ENCODE measurements around the gene CERS4. TPM values are rescaled to one million over a fixed set of nuclear protein-coding genes. Genes with fewer than 3 reads are reported as not detected.
"Not testable (repeated sequence)": the region's sequence is repeated elsewhere in the genome, so short reads cannot be mapped to it uniquely, and the experiment has no call there.

CERS4 gene
- 10 to 100 TPM; 23.2 to 28.8 TPM for total RNA-seq
- long read RNA-seq, donor 1, partial matches to known transcripts: 3 of 12 reads
- long read RNA-seq, donor 1, other reads (novel, unspliced or antisense): 7 of 12 reads
- long read RNA-seq, donor 2, transcript CERS4-209 (11 exons, 1,637 nt): minor isoform, 7 of 48 reads
- long read RNA-seq, donor 2, transcript CERS4-201 (12 exons, 1,797 nt): major isoform, 15 of 48 reads
- long read RNA-seq, donor 2, partial matches to known transcripts: 4 of 48 reads
- long read RNA-seq, donor 2, other reads (novel, unspliced or antisense): 22 of 48 reads

DNA sequence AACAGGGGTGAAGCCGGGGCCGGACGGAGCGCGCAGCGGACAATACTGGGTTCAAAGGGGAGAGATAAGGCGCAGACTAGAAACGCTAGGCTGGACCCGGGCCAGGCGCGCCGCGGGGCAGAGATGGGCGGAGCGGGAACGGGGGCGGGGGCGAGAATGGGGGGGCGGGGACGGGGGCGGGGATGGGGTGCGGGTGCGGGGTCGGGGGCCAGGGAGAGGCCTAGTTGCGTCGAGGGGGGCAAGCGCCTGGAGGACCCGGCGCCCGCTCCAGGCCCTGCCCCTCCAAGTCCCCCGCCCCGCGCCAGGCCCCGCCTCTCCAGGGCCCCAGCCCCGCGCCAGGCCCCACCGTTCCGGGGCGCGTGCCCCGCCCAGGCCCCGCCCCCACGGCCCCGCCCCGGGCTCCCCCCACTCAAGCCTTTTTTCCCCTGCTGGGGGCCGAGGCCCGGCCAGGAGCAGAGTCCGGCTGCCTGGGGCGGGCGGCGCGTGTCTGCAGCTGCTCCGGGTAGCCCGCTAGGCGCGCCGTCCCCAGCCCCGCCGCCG is at the start of gene CERS4:
TSS of gene CERS4 (plus strand) at position 449 of the 540 bp plus-strand sequence. CDS start 41,707 bp downstream, outside the sequence.
- intact Hi-C loops (cut with DNase I): loop anchor here in 1 of 2 donors (5.0 kb wide), 1 partner anchor 192 kb away; no protein-coding TSS in a partner anchor
- peak; percentile 93 for DNase-seq (ENCODE audit: low spot score)

- DNase-seq (ENCODE audit: low spot score): no peak
- intact Hi-C loops (cut with DNase I): no loop called here
Observed at GRCh38 chr19:8161135-8161646, 48.0 kb upstream of the CERS4 start.

GRCh38 chr19:8163759-8164158 is 45.4 kb upstream of the CERS4 start:
- intact Hi-C loops (cut with DNase I): no loop called here
- no peak for DNase-seq (ENCODE audit: low spot score)

- intact Hi-C loops (cut with DNase I): no loop called here
- no peak for DNase-seq (ENCODE audit: low spot score)
Observed at GRCh38 chr19:8167985-8168384, 41.2 kb upstream of the CERS4 start.

GRCh38 chr19:8168537-8168936 is 40.6 kb upstream of the CERS4 start:
- intact Hi-C loops (cut with DNase I): no loop called here

DNA sequence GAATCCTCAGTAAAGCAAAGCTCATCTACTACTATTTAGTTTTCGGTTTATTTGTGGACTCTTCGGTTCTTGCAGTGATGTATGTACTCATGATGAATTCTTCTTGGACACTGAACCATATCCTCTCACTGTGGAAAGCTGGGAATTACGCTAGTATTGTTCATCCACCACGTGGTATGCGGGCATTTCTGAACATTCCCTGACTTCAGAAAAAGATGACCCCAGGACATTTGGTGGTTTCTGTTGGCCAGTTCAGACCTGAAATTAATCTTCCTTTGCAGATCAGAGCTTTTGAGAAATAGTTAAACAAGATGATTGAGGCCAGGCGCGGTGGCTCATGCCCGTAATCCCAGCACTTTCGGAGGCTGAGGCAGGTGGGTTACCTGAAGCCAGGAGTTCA is 34.5 kb upstream of the CERS4 start:
- intact Hi-C loops (cut with DNase I): no loop called here
- no peak for DNase-seq (ENCODE audit: low spot score)

More at GRCh38 chr19:8168537-8168936, 40.6 kb upstream of the CERS4 start:
- DNase-seq (ENCODE audit: low spot score): no peak

- DNase-seq (ENCODE audit: low spot score): no peak
Observed at GRCh38 chr19:8180018-8180417, 29.2 kb upstream of the CERS4 start.

GRCh38 chr19:8184274-8184673 is 24.9 kb upstream of the CERS4 start:
- DNase-seq (ENCODE audit: low spot score): no peak
- intact Hi-C loops (cut with DNase I): no loop called here

More at GRCh38 chr19:8180018-8180417, 29.2 kb upstream of the CERS4 start:
- intact Hi-C loops (cut with DNase I): no loop called here

- DNase-seq (ENCODE audit: low spot score): no peak
- intact Hi-C loops (cut with DNase I): no loop called here
Observed at GRCh38 chr19:8185343-8186068, 23.7 kb upstream of the CERS4 start.

GRCh38 chr19:8192221-8192820 is 16.8 kb upstream of the CERS4 start:
- intact Hi-C loops (cut with DNase I): no loop called here
- no peak for DNase-seq (ENCODE audit: low spot score)

GRCh38 chr19:8194528-8195267 is 14.5 kb upstream of the CERS4 start:
- intact Hi-C loops (cut with DNase I): no loop called here
- DNase-seq (ENCODE audit: low spot score): no peak

GRCh38 chr19:8196271-8196927 is 12.8 kb upstream of the CERS4 start:
- intact Hi-C loops (cut with DNase I): no loop called here
- no peak for DNase-seq (ENCODE audit: low spot score)

GRCh38 chr19:8203288-8204120 is 5.7 kb upstream of the CERS4 start:
- DNase-seq (ENCODE audit: low spot score); intact Hi-C loops (cut with DNase I): not testable (repeated sequence)

DNA sequence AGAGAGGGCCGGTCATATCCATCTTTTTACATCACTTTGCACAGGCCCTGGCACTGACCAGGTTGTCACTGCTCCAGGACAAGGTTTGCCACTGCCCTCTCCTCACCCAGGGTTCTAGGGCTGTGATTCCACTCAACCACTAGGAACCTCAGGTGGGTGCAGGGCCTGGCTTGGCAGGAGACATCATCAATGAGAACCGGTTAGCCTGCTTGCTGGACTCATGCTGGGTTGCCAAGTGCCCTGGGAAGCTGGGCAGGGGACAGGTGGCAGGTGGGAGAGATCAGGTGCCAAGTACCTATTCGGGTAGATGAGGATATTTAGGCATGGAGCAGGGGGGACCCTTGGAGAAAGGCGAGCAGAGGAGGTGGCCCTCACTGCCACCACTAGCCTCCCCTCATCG is 4.2 kb upstream of the CERS4 start:
- intact Hi-C loops (cut with DNase I): loop anchor here in 1 of 2 donors (5.0 kb wide), 1 partner anchor 188 kb away; no protein-coding TSS in a partner anchor
- no peak for DNase-seq (ENCODE audit: low spot score)

- DNase-seq (ENCODE audit: low spot score): no peak
- intact Hi-C loops (cut with DNase I): loop anchor here in 1 of 2 donors (5.0 kb wide), 1 partner anchor 189 kb away; no protein-coding TSS in a partner anchor
Observed at GRCh38 chr19:8206147-8207087, 2.8 kb upstream of the CERS4 start.

DNA sequence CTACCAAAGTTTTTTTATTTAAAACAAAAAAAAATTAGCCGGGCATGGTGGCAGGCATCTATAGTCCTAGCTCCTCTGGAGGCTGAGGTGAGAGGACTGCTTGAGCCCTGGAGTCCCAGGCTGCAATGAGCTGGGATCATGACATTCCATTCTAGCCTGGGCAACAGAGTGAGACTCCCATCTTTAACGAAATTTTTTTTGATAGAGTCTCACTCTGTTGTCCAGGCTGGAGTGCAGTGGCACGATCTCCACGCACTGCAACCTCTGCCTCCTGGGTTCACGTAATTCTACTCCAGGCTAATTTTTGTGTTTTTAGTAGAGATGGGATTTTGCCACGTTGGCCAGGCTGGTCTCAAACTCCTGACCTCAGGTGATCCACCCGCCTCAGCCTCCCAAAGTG is 1.8 kb upstream of the CERS4 start:
- intact Hi-C loops (cut with DNase I): loop anchor here in 1 of 2 donors (5.0 kb wide), 1 partner anchor 190 kb away; no protein-coding TSS in a partner anchor
- DNase-seq (ENCODE audit: low spot score): not testable (repeated sequence)

Data from posterior vena cava (tissue), 2 donors.